Prostate gland (tissue), 2 donors: ENCODE results near the gene GJD2.

Experiments
- POLR2A ChIP-seq: fragments of 450-650 bp; IDR thresholded peaks from one replicate; pipeline ENCODE4 v1.6.1; 2016; ENCODE audit warnings: antibody characterized with exemption, mild to moderate bottlenecking
- POLR2AphosphoS5 ChIP-seq: sonication (generic); formaldehyde crosslinking; IDR thresholded peaks from one replicate; pipeline ENCODE4 v1.6.1; 2017; ENCODE audit warnings: antibody characterized with exemption
- TF ChIP-seq, protein P1 (sequence below), 4 experiments: fragments of 200-600 bp in 2 of 4; fragments of 450-650 bp in 2 of 4; sonication (generic) in 2 of 4; IDR thresholded peaks; 1 replicate in 3 of 4; 2 replicates in 1 of 4; pipeline ENCODE4 v1.5.1; 2016 to 2019; ENCODE audit warnings: antibody characterized with exemption in 4 of 4, mild to moderate bottlenecking in 2 of 4, moderate library complexity in 2 of 4

DNA sequence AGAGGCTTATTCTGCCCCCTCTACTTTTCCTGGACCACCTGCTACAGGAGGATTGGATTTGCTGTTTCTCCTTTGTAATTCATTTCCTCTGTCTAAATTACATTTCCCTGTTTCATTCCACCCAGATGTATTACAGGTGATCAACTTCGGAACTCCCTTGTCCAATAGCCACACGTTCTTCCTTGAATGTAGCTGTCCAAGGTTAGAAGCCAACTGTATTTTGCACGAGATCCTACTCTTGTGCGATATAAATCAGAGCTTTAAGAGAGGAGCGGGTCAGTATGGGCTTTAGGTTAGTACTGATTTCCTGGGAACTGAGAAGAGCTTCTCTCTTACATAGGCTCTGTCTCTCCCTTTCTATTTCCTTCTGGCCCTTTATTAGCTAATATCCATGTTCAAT is 20.5 kb downstream of the GJD2 start:
- TF ChIP-seq, protein P1, sequence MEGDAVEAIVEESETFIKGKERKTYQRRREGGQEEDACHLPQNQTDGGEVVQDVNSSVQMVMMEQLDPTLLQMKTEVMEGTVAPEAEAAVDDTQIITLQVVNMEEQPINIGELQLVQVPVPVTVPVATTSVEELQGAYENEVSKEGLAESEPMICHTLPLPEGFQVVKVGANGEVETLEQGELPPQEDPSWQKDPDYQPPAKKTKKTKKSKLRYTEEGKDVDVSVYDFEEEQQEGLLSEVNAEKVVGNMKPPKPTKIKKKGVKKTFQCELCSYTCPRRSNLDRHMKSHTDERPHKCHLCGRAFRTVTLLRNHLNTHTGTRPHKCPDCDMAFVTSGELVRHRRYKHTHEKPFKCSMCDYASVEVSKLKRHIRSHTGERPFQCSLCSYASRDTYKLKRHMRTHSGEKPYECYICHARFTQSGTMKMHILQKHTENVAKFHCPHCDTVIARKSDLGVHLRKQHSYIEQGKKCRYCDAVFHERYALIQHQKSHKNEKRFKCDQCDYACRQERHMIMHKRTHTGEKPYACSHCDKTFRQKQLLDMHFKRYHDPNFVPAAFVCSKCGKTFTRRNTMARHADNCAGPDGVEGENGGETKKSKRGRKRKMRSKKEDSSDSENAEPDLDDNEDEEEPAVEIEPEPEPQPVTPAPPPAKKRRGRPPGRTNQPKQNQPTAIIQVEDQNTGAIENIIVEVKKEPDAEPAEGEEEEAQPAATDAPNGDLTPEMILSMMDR (IDR thresholded peaks at IDR 0.05): no peak
- TF ChIP-seq POLR2AphosphoS5: no peak
- TF ChIP-seq POLR2A: no peak
